ENCODE data around the gene LMNTD1.

- no peak for TF ChIP-seq CTCF (conservative IDR thresholded peaks at IDR 0.05; ENCODE audit: low read depth, low read length)
- no peak for TF ChIP-seq EZH2 (IDR thresholded peaks at IDR 0.05; ENCODE audit: borderline replicate concordance, low read depth, low read length, poor library complexity, severe bottlenecking)
These were observed 120.1 kb downstream of the LMNTD1 start for GRCh38 chr12:25433024-25433423.

Measured in A673 (cell line).